PC-9 (cell line): Measurements from ENCODE around the gene LSM12. TPM values are rescaled to one million over a fixed set of nuclear protein-coding genes. Genes with fewer than 3 reads are reported as not detected.
A peak's percentile ranks its signal among the peaks of the same experiment; 100 is the strongest.

Experiments
- BruUV-seq: library from RNA; stranded (reverse); fragments of 400-500 nt; replicated peaks from 2 replicates; lab custom pipeline; 2021; lab: Mats Ljungman, UMichigan
- CTCF ChIA-PET: fragments of 300-600 bp; sonication (Branson Sonifier 250); formaldehyde crosslinking; loops from one replicate; lab custom pipeline; 2022; ENCODE audit warnings: antibody characterized with exemption; lab: Charles Lee
- POLR2A ChIA-PET: fragments of 300-600 bp; sonication (Branson Sonifier 250); formaldehyde crosslinking; loops from one replicate; lab custom pipeline; 2022; ENCODE audit warnings: antibody characterized with exemption; ENCODE audit not compliant: unreplicated experiment; lab: Charles Lee
- DNase-seq, 2 experiments: peaks; one replicate each; pipeline versions ENCODE4 v3.0.0 to v3.0.0-alpha.2; 2015 to 2022; ENCODE audit warnings: mixed read lengths in 1 of 2
- H2AFZ ChIP-seq: fragments of 200-600 bp; sonication (generic); 2 replicates; pipeline ENCODE4 v1.8.1; 2017; ENCODE audit warnings: antibody characterized with exemption
- H3F3A ChIP-seq: fragments of 200-600 bp; sonication (generic); 2 replicates; pipeline ENCODE4 v1.8.1; 2017; ENCODE audit warnings: antibody characterized with exemption, mild to moderate bottlenecking, low read depth; ENCODE audit not compliant: insufficient read depth
- H3K27ac ChIP-seq: fragments of 200-600 bp; sonication (generic); 2 replicates; pipeline ENCODE4 v1.6.1; 2016; ENCODE audit warnings: mixed run types
- H3K27me3 ChIP-seq: fragments of 200-600 bp; sonication (generic); 2 replicates; pipeline ENCODE4 v1.6.1; 2016; ENCODE audit warnings: low read depth, mixed run types; ENCODE audit not compliant: insufficient read depth
- H3K36me3 ChIP-seq: fragments of 200-600 bp; sonication (generic); 2 replicates; pipeline ENCODE4 v1.6.1; 2016; ENCODE audit warnings: low read depth, mixed run types
- H3K4me1 ChIP-seq: fragments of 200-600 bp; sonication (generic); replicated peaks from 2 replicates; pipeline ENCODE4 v1.6.1; 2016; ENCODE audit warnings: mixed run types; ENCODE audit not compliant: insufficient read depth
- H3K4me2 ChIP-seq: fragments of 200-600 bp; sonication (generic); 2 replicates; pipeline ENCODE4 v1.6.1; 2017; ENCODE audit warnings: mixed run types
- H3K4me3 ChIP-seq: fragments of 200-600 bp; sonication (generic); 2 replicates; pipeline ENCODE4 v1.6.1; 2016; ENCODE audit warnings: mixed run types
- H3K79me2 ChIP-seq: fragments of 200-600 bp; sonication (generic); 2 replicates; pipeline ENCODE4 v1.6.1; 2017; ENCODE audit warnings: low read depth, mixed run types
- H3K9me2 ChIP-seq: fragments of 200-600 bp; sonication (generic); 2 replicates; pipeline ENCODE4 v1.8.1; 2017; ENCODE audit warnings: mild to moderate bottlenecking; ENCODE audit not compliant: insufficient read depth
- H3K9me3 ChIP-seq: fragments of 200-600 bp; sonication (generic); 2 replicates; pipeline ENCODE4 v1.8.1; 2016; ENCODE audit warnings: low read depth; ENCODE audit not compliant: insufficient read depth
- H4K20me1 ChIP-seq: fragments of 200-600 bp; sonication (generic); 2 replicates; pipeline ENCODE4 v1.8.1; 2017; ENCODE audit not compliant: insufficient read depth
- CTCF ChIP-seq: fragments of 200-600 bp; sonication (generic); conservative IDR thresholded peaks from 2 replicates; pipeline ENCODE4 v1.6.1; 2017; ENCODE audit warnings: mixed run types, antibody characterized with exemption, mild to moderate bottlenecking, moderate library complexity
- EZH2 ChIP-seq: fragments of 200-600 bp; sonication (generic); IDR thresholded peaks from 2 replicates; pipeline ENCODE4 v1.8.0; 2017; ENCODE audit warnings: antibody characterized with exemption, low read depth
- intact Hi-C: fragments of 100-400 bp; cut with micrococcal nuclease; formaldehyde crosslinking; loops from one replicate; pipeline ENCODE4 v1.10.0; 2022; ENCODE audit not compliant: unreplicated experiment
- total RNA-seq: library from RNA; stranded (reverse); gene quantifications from 2 replicates; pipeline ENCODE4 v1.2.3, GENCODE V29; 2021

The LSM12 gene
- total RNA-seq, 1 experiment from 2014 or later: 62.7 TPM

- Histone ChIP-seq H3K79me2 (peaks cover 30% of the 10 kb centered on the region), H3K27me3 (no peaks in the 10 kb centered on the region), H3K9me3 (no peaks in the 10 kb centered on the region), H4K20me1 (no peaks in the 10 kb centered on the region; the same call in 1 of the 2 replicates), H3K4me2 (no peak overlapping the region), H2AFZ (no peak overlapping the region), H3K9me2 (no peaks in the 10 kb centered on the region), H3K36me3 (0 out of 2 replicates have a peak, but pooled peaks cover 7% of the 10 kb centered on the region), H3F3A (peaks cover 23% of the 10 kb centered on the region), H3K4me3 (no peak overlapping the region), H3K27ac (no peak overlapping the region), H3K4me1 (peaks cover 21% of the 10 kb centered on the region)
- no TSS peak for BruUV-seq
- no peak for DNase-seq
- ChIA-PET CTCF (no interaction called here), POLR2A (no interaction called here)
- intact Hi-C loops: loop anchor here (5.0 to 10.0 kb wide), 3 partner anchors 32 to 270 kb away; partner anchors contain the start of gene GRN
- TF ChIP-seq EZH2: no peak
- TF ChIP-seq CTCF: no peak
These were observed 8.4 kb upstream of the LSM12 start for GRCh38 chr17:44074911-44075285.

GRCh38 chr17:44074231-44074910, 7.9 kb upstream of the LSM12 start:
- H3K27me3 ChIP-seq: no peaks in the 10 kb centered on the region
- no TSS peak for BruUV-seq
- H3K9me3 ChIP-seq: no peaks in the 10 kb centered on the region
- intact Hi-C loops: loop anchor here (5.0 to 10.0 kb wide), 3 partner anchors 33 to 270 kb away; partner anchors contain the start of gene GRN
- no peak overlapping the region for H3K27ac ChIP-seq
- no peak overlapping the region for H2AFZ ChIP-seq
- ChIA-PET POLR2A (no interaction called here), CTCF (no interaction called here)
- H3K4me3 ChIP-seq: no peak overlapping the region
- peaks cover 27% of the 10 kb centered on the region for H3K4me1 ChIP-seq
- peaks cover 29% of the 10 kb centered on the region for H3F3A ChIP-seq
- peaks cover 30% of the 10 kb centered on the region for H3K79me2 ChIP-seq
- DNase-seq: no peak
- H4K20me1 ChIP-seq: no peaks in the 10 kb centered on the region; the same call in 1 of the 2 replicates
- TF ChIP-seq CTCF (no peak), EZH2 (no peak)
- H3K9me2 ChIP-seq: no peaks in the 10 kb centered on the region
- no peak overlapping the region for H3K4me2 ChIP-seq
- 0 out of 2 replicates have a peak, but pooled peaks cover 7% of the 10 kb centered on the region for H3K36me3 ChIP-seq

GRCh38 chr17:44071772-44072171, 5.3 kb upstream of the LSM12 start:
- intact Hi-C loops: loop anchor here (2.0 to 10.0 kb wide), 4 partner anchors 36 to 273 kb away; partner anchors contain the start of genes GRN and TMUB2
- Histone ChIP-seq H3K9me3 (no peaks in the 10 kb centered on the region), H3K27me3 (no peaks in the 10 kb centered on the region), H3F3A (peaks cover 38% of the 10 kb centered on the region), H2AFZ (no peak overlapping the region; the same call in 1 of the 2 replicates), H3K36me3 (0 out of 2 replicates have a peak, but pooled peaks cover 7% of the 10 kb centered on the region), H3K4me1 (peaks cover 38% of the 10 kb centered on the region), H3K79me2 (peaks cover 35% of the 10 kb centered on the region), H3K4me3 (peak overlapping the region; percentile 66), H3K4me2 (peak overlapping the region; percentile 84), H3K9me2 (no peaks in the 10 kb centered on the region), H3K27ac (peak overlapping the region; percentile 87), H4K20me1 (no peaks in the 10 kb centered on the region; the same call in 1 of the 2 replicates)
- POLR2A ChIA-PET: interaction anchor here (0.6 to 1.0 kb wide), 2 partner anchors 52 to 980 kb away, joined by 12 to 22 read pairs; no protein-coding TSS in a partner anchor
- no TSS peak for BruUV-seq
- TF ChIP-seq CTCF (no peak), EZH2 (no peak)
- CTCF ChIA-PET: interaction anchor here (0.5 to 0.7 kb wide), 2 partner anchors 63 to 264 kb away, joined by 3 to 8 read pairs; no protein-coding TSS in a partner anchor
- DNase-seq: peak; percentile 51 to 68
